ENCODE data around the gene ZNF600. TPM values are rescaled to one million over a fixed set of nuclear protein-coding genes. Genes with fewer than 3 reads are reported as not detected.
"Not testable (repeated sequence)": the region's sequence is repeated elsewhere in the genome, so short reads cannot be mapped to it uniquely, and the experiment has no call there.

Gene ZNF600
- total RNA-seq, 1 donor from 2014 or later = 22.5 TPM

GRCh38 chr19:52722062-52723003 lies 64.3 kb downstream of the ZNF600 start:
- no peak for DNase-seq (ENCODE audit: low spot score, unreplicated experiment)
- peaks cover 31% of the 10 kb centered on the region for H3K36me3 Mint-ChIP-seq (ENCODE audit: insufficient read depth)
- H3K4me3 Mint-ChIP-seq (ENCODE audit: low read depth) = no peak overlapping the region
- no peaks in the 10 kb centered on the region for H3K9me3 Mint-ChIP-seq (ENCODE audit: low read depth)
- H3K27me3 Mint-ChIP-seq = no peaks in the 10 kb centered on the region
- no peak for TF ChIP-seq CTCF (IDR thresholded peaks at IDR 0.05; ENCODE audit: unreplicated experiment)
- H3K4me1 Mint-ChIP-seq (ENCODE audit: low read depth) = peaks cover 40% of the 10 kb centered on the region
- peak overlapping the region; percentile 88 for H3K27ac Mint-ChIP-seq

- Mint-ChIP-seq H3K4me1 (ENCODE audit: low read depth) (peaks cover 38% of the 10 kb centered on the region), H3K36me3 (ENCODE audit: insufficient read depth) (peaks cover 26% of the 10 kb centered on the region)
- not testable (repeated sequence) for H3K27ac Mint-ChIP-seq; DNase-seq (ENCODE audit: low spot score, unreplicated experiment); H3K4me3 Mint-ChIP-seq (ENCODE audit: low read depth); H3K27me3 Mint-ChIP-seq; H3K9me3 Mint-ChIP-seq (ENCODE audit: low read depth)
These were observed 66.0 kb downstream of the ZNF600 start for GRCh38 chr19:52720541-52720940.

- Mint-ChIP-seq H3K4me3 (ENCODE audit: low read depth) (no peak overlapping the region), H3K9me3 (ENCODE audit: low read depth) (no peaks in the 10 kb centered on the region), H3K27me3 (no peaks in the 10 kb centered on the region), H3K36me3 (ENCODE audit: insufficient read depth) (peaks cover 41% of the 10 kb centered on the region), H3K27ac (peak overlapping the region; percentile 67), H3K4me1 (ENCODE audit: low read depth) (peaks cover 11% of the 10 kb centered on the region)
- DNase-seq (ENCODE audit: low spot score, unreplicated experiment) = no peak
- no peak for TF ChIP-seq CTCF (IDR thresholded peaks at IDR 0.05; ENCODE audit: unreplicated experiment)
These were observed 70.1 kb downstream of the ZNF600 start for GRCh38 chr19:52716522-52716921.

GRCh38 chr19:52715902-52716301 lies 70.7 kb downstream of the ZNF600 start:
- not testable (repeated sequence) for H3K9me3 Mint-ChIP-seq (ENCODE audit: low read depth); H3K27me3 Mint-ChIP-seq; H3K4me3 Mint-ChIP-seq (ENCODE audit: low read depth); DNase-seq (ENCODE audit: low spot score, unreplicated experiment)
- H3K36me3 Mint-ChIP-seq (ENCODE audit: insufficient read depth) = peaks cover 41% of the 10 kb centered on the region
- peaks cover 11% of the 10 kb centered on the region for H3K4me1 Mint-ChIP-seq (ENCODE audit: low read depth)
- peak overlapping the region; percentile 84 for H3K27ac Mint-ChIP-seq

- H3K27me3 Mint-ChIP-seq; H3K9me3 Mint-ChIP-seq (ENCODE audit: low read depth); H3K27ac Mint-ChIP-seq; H3K4me3 Mint-ChIP-seq (ENCODE audit: low read depth); DNase-seq (ENCODE audit: low spot score, unreplicated experiment): not testable (repeated sequence)
- peaks cover 11% of the 10 kb centered on the region for H3K4me1 Mint-ChIP-seq (ENCODE audit: low read depth)
- peaks cover 43% of the 10 kb centered on the region for H3K36me3 Mint-ChIP-seq (ENCODE audit: insufficient read depth)
These were observed 71.3 kb downstream of the ZNF600 start for GRCh38 chr19:52715330-52715729.

Other genes with a start within 250 kb of the ZNF600 start
- 29.7 and 34.7 TPM in 2 replicates for gene ZNF701, start 216.5 kb downstream of the ZNF600 start, total RNA-seq
- 72.1 and 79.7 TPM in 2 replicates for gene ZNF83, start 148.4 kb downstream of the ZNF600 start, total RNA-seq
- gene ZNF611, start 51.7 kb downstream of the ZNF600 start, total RNA-seq = 42.9 and 47.3 TPM in 2 replicates
- 29.4 and 32.3 TPM in 2 replicates for gene ZNF28, start 34.8 kb upstream of the ZNF600 start, total RNA-seq
- 35.6 and 38.8 TPM in 2 replicates for gene ZNF468, start 70.8 kb upstream of the ZNF600 start, total RNA-seq
- gene ZNF320, start 110.8 kb upstream of the ZNF600 start, total RNA-seq = 43.9 and 50.0 TPM in 2 replicates
- 16.0 and 16.8 TPM in 2 replicates for gene ZNF888, start 136.6 kb upstream of the ZNF600 start, total RNA-seq
- 23.8 and 25.3 TPM in 2 replicates for gene ZNF816, start 176.1 kb upstream of the ZNF600 start, total RNA-seq
- gene ERVV-1, start 227.1 kb upstream of the ZNF600 start, total RNA-seq = not detected in 2 replicates